Endothelial cell (in vitro differentiated cells): ENCODE results near the gene ADH1C. TPM values are rescaled to one million over a fixed set of nuclear protein-coding genes. Genes with fewer than 3 reads are reported as not detected.

Source experiments
- DNase-seq: peaks from one replicate; pipeline ENCODE4 v3.0.0; 2021; ENCODE audit warnings: low spot score
- H3K27ac Mint-ChIP-seq: one replicate; pipeline ENCODE4 v1.8.0; 2021; ENCODE audit warnings: mixed read lengths, inconsistent platforms; ENCODE audit not compliant: unreplicated experiment
- H3K27me3 Mint-ChIP-seq: one replicate; pipeline ENCODE4 v1.8.0; 2021; ENCODE audit warnings: mild to moderate bottlenecking, moderate library complexity, mixed read lengths, inconsistent platforms; ENCODE audit not compliant: unreplicated experiment
- H3K36me3 Mint-ChIP-seq: one replicate; pipeline ENCODE4 v1.8.0; 2021; ENCODE audit warnings: mild to moderate bottlenecking, low read depth, mixed read lengths, inconsistent platforms; ENCODE audit not compliant: unreplicated experiment
- H3K4me1 Mint-ChIP-seq: one replicate; pipeline ENCODE4 v1.8.0; 2021; ENCODE audit warnings: mild to moderate bottlenecking, mixed read lengths, inconsistent platforms; ENCODE audit not compliant: unreplicated experiment
- H3K4me3 Mint-ChIP-seq: one replicate; pipeline ENCODE4 v1.8.0; 2021; ENCODE audit warnings: mild to moderate bottlenecking, mixed read lengths, inconsistent platforms; ENCODE audit not compliant: unreplicated experiment
- H3K9me3 Mint-ChIP-seq: one replicate; pipeline ENCODE4 v1.8.0; 2021; ENCODE audit warnings: mixed read lengths, inconsistent platforms; ENCODE audit not compliant: unreplicated experiment
- CTCF ChIP-seq: fragments of 200-600 bp; sonication (generic); IDR thresholded peaks from one replicate; pipeline ENCODE4 v1.5.0; 2021; ENCODE audit warnings: antibody characterized with exemption; ENCODE audit not compliant: unreplicated experiment
- total RNA-seq: library from RNA; stranded (reverse); fragmentation: NEBNext Ultra II Directional; extraction: Animal tissue kit (Norgen Biotek cat#: 25700); gene quantifications from one replicate; pipeline ENCODE4 v1.2.1, GENCODE V29; 2021; ENCODE audit not compliant: unreplicated experiment

Gene ADH1C
- total RNA-seq, 1 donor from 2014 or later = not detected

GRCh38 chr4:99290848-99291786 is 61.4 kb downstream of the ADH1C start, which contains the start of gene ADH1A:
Gene ADH1A, minus strand, starts transcription at chr4:99290985. Its CDS starts 71 bp downstream, at chr4:99290914.
- Mint-ChIP-seq H3K27me3 (no peaks in the 10 kb centered on the region), H3K36me3 (no peaks in the 10 kb centered on the region), H3K4me1 (no peaks in the 10 kb centered on the region), H3K9me3 (no peaks in the 10 kb centered on the region), H3K27ac (no peak within 1 kb of the TSS), H3K4me3 (no peak within 1 kb of the TSS)
- no peak for DNase-seq
- no peak for TF ChIP-seq CTCF

Other genes starting within 250 kb of the ADH1C start
- not detected for gene ADH4, start 208.4 kb downstream of the ADH1C start, total RNA-seq
- not detected for gene ADH6, start 133.5 kb downstream of the ADH1C start, total RNA-seq
- not detected for gene ADH1A, start 61.8 kb downstream of the ADH1C start, total RNA-seq
- gene ADH1B, start 31.3 kb downstream of the ADH1C start, total RNA-seq = not detected
- gene ADH7, start 82.6 kb upstream of the ADH1C start, total RNA-seq = not detected
- gene C4orf17, start 158.3 kb upstream of the ADH1C start, total RNA-seq = not detected
- gene TRMT10A, start 211.3 kb upstream of the ADH1C start, total RNA-seq = 5.6 TPM
- gene MTTP, start 222.1 kb upstream of the ADH1C start, total RNA-seq = 0.26 TPM